Endothelial cell of umbilical vein (primary cell): ENCODE results near the gene MCM9. TPM values are rescaled to one million over a fixed set of nuclear protein-coding genes. Genes with fewer than 3 reads are reported as not detected.

ENCODE experiments used
- BruUV-seq: library from RNA; stranded (reverse); fragments of 400-500 nt; replicated peaks from 2 replicates; lab custom pipeline; 2021; lab: Mats Ljungman, UMichigan
- CTCF ChIA-PET: fragments of 300-600, 350-600 bp; sonication (Branson Sonifier 250); formaldehyde crosslinking; loops from one replicate; lab custom pipeline; 2021; ENCODE audit warnings: antibody characterized with exemption, inconsistent platforms; lab: Charles Lee
- POLR2A ChIA-PET: fragments of 300-600, 350-600 bp; sonication (Branson Sonifier 250); formaldehyde crosslinking; loops from one replicate; lab custom pipeline; 2021; ENCODE audit warnings: antibody characterized with exemption, inconsistent platforms; lab: Charles Lee
- DNase-seq: peaks from one replicate; pipeline ENCODE4 v3.0.0-alpha.2; 2011; ENCODE audit warnings: low read depth, low spot score
- FAIRE-seq: peaks from 2 replicates; lab custom pipeline; 2011; peaks lifted over from hg19 to GRCh38; lab: Jason Lieb, UNC
- H2AFZ ChIP-seq: 2 replicates; pipeline ENCODE4 v1.6.0; 2012; ENCODE audit warnings: low read depth, low read length, control low read depth, inconsistent platforms
- H3K27ac ChIP-seq: 2 replicates; pipeline ENCODE4 v1.5.1; 2011; ENCODE audit warnings: low read depth, mild to moderate bottlenecking, control low read depth, low read length, moderate library complexity; ENCODE audit not compliant: insufficient read depth
- H3K27me3 ChIP-seq, 2 experiments: 2 replicates each; pipeline versions ENCODE4 v1.6.0 to v1.6.1; 2011; ENCODE audit warnings: low read length in 2 of 2, mixed read lengths in 1 of 2; ENCODE audit not compliant: control insufficient read depth in 2 of 2, insufficient read depth in 2 of 2
- H3K36me3 ChIP-seq, 2 experiments: 2 replicates in 1 of 2; 3 replicates in 1 of 2; pipeline ENCODE4 v1.5.1; 2011; ENCODE audit warnings: low read length in 2 of 2, mild to moderate bottlenecking in 1 of 2, moderate library complexity in 1 of 2; ENCODE audit not compliant: control insufficient read depth in 2 of 2, insufficient read depth in 2 of 2; ENCODE audit errors: extremely low read depth in 1 of 2
- H3K4me1 ChIP-seq: 3 replicates; pipeline ENCODE4 v1.5.1; 2011; ENCODE audit warnings: mild to moderate bottlenecking, low read length; ENCODE audit not compliant: control insufficient read depth, insufficient read depth; ENCODE audit errors: extremely low read depth
- H3K4me2 ChIP-seq: 2 replicates; pipeline ENCODE4 v1.6.1; 2011; ENCODE audit warnings: low read length, control low read depth, mixed read lengths; ENCODE audit not compliant: insufficient read depth
- H3K4me3 ChIP-seq, 3 experiments: fragments of 200-600 bp in 1 of 3; sonication (generic), shearing (Covaris generic) in 1 of 3; replicated peaks in 1 of 3; 2 replicates each; pipeline ENCODE4 v1.5.1; 2011 to 2016; ENCODE audit warnings: control low read depth in 3 of 3, low read length in 3 of 3, mild to moderate bottlenecking in 2 of 3, inconsistent platforms in 1 of 3, low read depth in 1 of 3, moderate library complexity in 1 of 3; ENCODE audit not compliant: insufficient read depth in 1 of 3
- H3K79me2 ChIP-seq: 2 replicates; pipeline ENCODE4 v1.6.0; 2012; ENCODE audit warnings: low read length, inconsistent platforms; ENCODE audit not compliant: control insufficient read depth, insufficient read depth
- H3K9ac ChIP-seq: replicated peaks from 2 replicates; pipeline ENCODE3; 2011; ENCODE audit warnings: low read length, control low read depth; ENCODE audit not compliant: insufficient read depth; ENCODE audit errors: extremely low read depth
- H3K9me1 ChIP-seq: replicated peaks from 3 replicates; pipeline ENCODE4 v1.6.0; 2011; ENCODE audit warnings: mild to moderate bottlenecking, low read length; ENCODE audit not compliant: control insufficient read depth, insufficient read depth; ENCODE audit errors: extremely low read depth
- H3K9me3 ChIP-seq: replicated peaks from 2 replicates; pipeline ENCODE4 v1.5.1; 2012; ENCODE audit warnings: low read length, inconsistent platforms; ENCODE audit not compliant: control insufficient read depth, insufficient read depth
- H4K20me1 ChIP-seq: replicated peaks from 2 replicates; pipeline ENCODE3; 2011; ENCODE audit warnings: mild to moderate bottlenecking, low read length; ENCODE audit not compliant: control insufficient read depth, insufficient read depth; ENCODE audit errors: extremely low read depth
- CTCF ChIP-seq, 2 donors: IDR thresholded peaks; 1 replicate in 1 of 2; 2 replicates in 1 of 2; pipeline ENCODE4 v1.5.1; 2011; ENCODE audit warnings: low read length in 2 of 2, mild to moderate bottlenecking in 2 of 2, moderate library complexity in 2 of 2, control low read depth in 1 of 2, inconsistent platforms in 1 of 2, low read depth in 1 of 2; ENCODE audit not compliant: insufficient read depth in 1 of 2; ENCODE audit errors: extremely low read depth in 1 of 2
- EZH2 ChIP-seq: IDR thresholded peaks from 2 replicates; pipeline ENCODE4 v1.6.1; 2012; ENCODE audit warnings: borderline replicate concordance, low read depth, mild to moderate bottlenecking, moderate library complexity, low read length, inconsistent platforms; ENCODE audit not compliant: severe bottlenecking
- FOS ChIP-seq: IDR thresholded peaks from 2 replicates; pipeline ENCODE4 v1.6.1; 2011; ENCODE audit warnings: mild to moderate bottlenecking, low read length, moderate library complexity, borderline replicate concordance; ENCODE audit not compliant: insufficient read depth
- GATA2 ChIP-seq: IDR thresholded peaks from 2 replicates; pipeline ENCODE4 v1.7.0; 2011; ENCODE audit warnings: low read depth, mild to moderate bottlenecking, moderate library complexity, mixed read lengths, low read length; ENCODE audit not compliant: insufficient read length, insufficient read depth
- JUN ChIP-seq: IDR thresholded peaks from 2 replicates; pipeline ENCODE4 v1.6.1; 2011; ENCODE audit warnings: borderline replicate concordance, low read depth; ENCODE audit not compliant: insufficient read length, insufficient read depth
- MAX ChIP-seq: IDR thresholded peaks from 2 replicates; pipeline ENCODE4 v1.6.1; 2011; ENCODE audit not compliant: insufficient read depth, insufficient read length
- MYC ChIP-seq: IDR thresholded peaks from one replicate; pipeline ENCODE4 v1.6.1; 2011; ENCODE audit warnings: mild to moderate bottlenecking, low read depth, low read length
- POLR2A ChIP-seq: IDR thresholded peaks from 2 replicates; pipeline ENCODE4 v1.6.1; 2012; ENCODE audit warnings: low read depth, mild to moderate bottlenecking, control low read depth, low read length
- POLR2AphosphoS5 ChIP-seq: IDR thresholded peaks from 2 replicates; pipeline ENCODE4 v1.6.1; 2012; ENCODE audit warnings: low read depth, mild to moderate bottlenecking, control low read depth, low read length, moderate library complexity; ENCODE audit not compliant: insufficient read depth
- dilution Hi-C: fragments of 300-500 bp; cut with MboI; formaldehyde crosslinking; loops from one replicate; pipeline ENCODE4 v1.15.0; 2019; ENCODE audit warnings: low sequenced_read_pairs; ENCODE audit not compliant: extremely low pct_ligation_motif_present
- intact Hi-C: fragments of 100-400 bp; cut with micrococcal nuclease; formaldehyde crosslinking; loops from one replicate; pipeline ENCODE4 v1.10.0; 2022
- polyA plus RNA-seq, 4 experiments: library from polyadenylated mRNA; depleted of rRNA in 3 of 4; stranded (reverse) in 3 of 4; unstranded in 1 of 4; fragments of >200 nt; gene quantifications; 2 replicates each; pipeline versions ENCODE4 v1.2.1 to v1.2.3, GENCODE V29; 2011 to 2012; ENCODE audit warnings: missing spikeins in 1 of 4
- total RNA-seq: library from RNA; stranded (reverse); gene quantifications from 2 replicates; pipeline ENCODE4 v1.2.3, GENCODE V29; 2021

MCM9 gene
- total and polyA plus RNA-seq, 2 donors (not counting 3 experiments of a cell fraction or from before 2014, with no cell fraction given) = 2.0 to 14.1 TPM

- Histone ChIP-seq H2AFZ (no peak overlapping the region), H3K27me3 (no peaks in the 10 kb centered on the region), H3K9me3 (no peaks in the 10 kb centered on the region), H3K9ac (no peak overlapping the region), H3K36me3 (peaks cover 0 to 2% of the 10 kb centered on the region in 2 experiments), H3K79me2 (no peaks in the 10 kb centered on the region), H3K4me1 (peaks cover 10% of the 10 kb centered on the region), H3K4me2 (no peak overlapping the region), H3K27ac (no peak overlapping the region), H3K9me1 (no peaks in the 10 kb centered on the region), H4K20me1 (no peaks in the 10 kb centered on the region), H3K4me3 (no peak overlapping the region)
- DNase-seq (no peak), FAIRE-seq (no peak)
- intact Hi-C loops = loop anchor here (10.0 kb wide), 1 partner anchor 413 kb away; the partner anchor contains the start of gene MAN1A1
- BruUV-seq = no TSS peak
- TF ChIP-seq MYC (no peak), EZH2 (no peak), POLR2A (no peak), JUN (no peak), GATA2 (no peak), CTCF (IDR thresholded peaks at IDR 0.05; ENCODE audit: extremely low read depth in 1 of 2, insufficient read depth in 1 of 2, low read depth in 1 of 2, low read length in 2 of 2) (no peak), FOS (no peak), MAX (no peak), POLR2AphosphoS5 (no peak)
- ChIA-PET POLR2A (no interaction called here), CTCF (no interaction called here)
- dilution Hi-C loops = no loop called here
These were observed 3.5 kb downstream of the MCM9 start for GRCh38 chr6:118931436-118931835.
